CD4-positive, alpha-beta T cell treated with Interleukin-6 at 100 ng/mL for 8 hours (primary cell): ENCODE data around the gene USP6.
"Not testable (repeated sequence)": the region's sequence is repeated elsewhere in the genome, so short reads cannot be mapped to it uniquely, and the experiment has no call there.

Experiments
- DNase-seq: peaks from one replicate; pipeline ENCODE4 v3.0.0-alpha.2; 2020; ENCODE audit warnings: mixed read lengths, low spot score

The USP6 gene

GRCh38 chr17:5122056-5122455 is 6.2 kb downstream of the USP6 start:
- not testable (repeated sequence) for DNase-seq

- no peak for DNase-seq
These were observed 6.9 kb downstream of the USP6 start for GRCh38 chr17:5122586-5123342.

GRCh38 chr17:5123343-5124124 is 7.7 kb downstream of the USP6 start:
- no peak for DNase-seq

GRCh38 chr17:5124125-5124760 is 8.4 kb downstream of the USP6 start:
- DNase-seq: not testable (repeated sequence)

GRCh38 chr17:5124896-5125295 is 9.1 kb downstream of the USP6 start:
- not testable (repeated sequence) for DNase-seq

GRCh38 chr17:5126719-5127488 is 11.1 kb downstream of the USP6 start:
- DNase-seq: no peak

- DNase-seq: no peak
These were observed 12.1 kb downstream of the USP6 start for GRCh38 chr17:5127910-5128309.

GRCh38 chr17:5128387-5128786 is 12.6 kb downstream of the USP6 start:
- DNase-seq: not testable (repeated sequence)

- no peak for DNase-seq
These were observed 13.2 kb downstream of the USP6 start for GRCh38 chr17:5128905-5129535.

- not testable (repeated sequence) for DNase-seq
These were observed 13.9 kb downstream of the USP6 start for GRCh38 chr17:5129770-5130169.

- DNase-seq: not testable (repeated sequence)
These were observed 14.4 kb downstream of the USP6 start for GRCh38 chr17:5130261-5130660.

- not testable (repeated sequence) for DNase-seq
These were observed 14.9 kb downstream of the USP6 start for GRCh38 chr17:5130687-5131086.

- DNase-seq: no peak
These were observed 15.4 kb downstream of the USP6 start for GRCh38 chr17:5131146-5131715.

GRCh38 chr17:5131799-5132502 is 16.1 kb downstream of the USP6 start:
- DNase-seq: not testable (repeated sequence)

GRCh38 chr17:5132503-5133225 is 16.8 kb downstream of the USP6 start:
- not testable (repeated sequence) for DNase-seq

- no peak for DNase-seq
These were observed 17.5 kb downstream of the USP6 start for GRCh38 chr17:5133311-5133710.

- not testable (repeated sequence) for DNase-seq
These were observed 18.1 kb downstream of the USP6 start for GRCh38 chr17:5133961-5134360.

- DNase-seq: not testable (repeated sequence)
These were observed 18.7 kb downstream of the USP6 start for GRCh38 chr17:5134571-5134970.

- DNase-seq: not testable (repeated sequence)
These were observed 19.4 kb downstream of the USP6 start for GRCh38 chr17:5135131-5135712.
